ENCODE measurements around the gene EMC8. TPM values are rescaled to one million over a fixed set of nuclear protein-coding genes. Genes with fewer than 3 reads are reported as not detected.
A peak's percentile ranks its signal among the peaks of the same experiment; 100 is the strongest.
"Not testable (repeated sequence)": the region's sequence is repeated elsewhere in the genome, so short reads cannot be mapped to it uniquely, and the experiment has no call there.

Gene EMC8
- total RNA-seq, 1 donor from 2014 or later, result 27.4 TPM

- peak; percentile 82 for TF ChIP-seq CTCF (IDR thresholded peaks at IDR 0.05)
- Mint-ChIP-seq H3K4me3 (ENCODE audit: unreplicated experiment) (no peak overlapping the region), H3K27me3 (ENCODE audit: low read depth) (peaks cover 23% of the 10 kb centered on the region), H3K4me1 (ENCODE audit: low read depth) (no peaks in the 10 kb centered on the region), H3K36me3 (ENCODE audit: low read depth) (no peaks in the 10 kb centered on the region), H3K27ac (ENCODE audit: unreplicated experiment) (no peak overlapping the region), H3K9me3 (ENCODE audit: low read depth) (no peaks in the 10 kb centered on the region)
- peak; percentile 81 for DNase-seq (ENCODE audit: low spot score)
Measured at GRCh38 chr16:85819245-85819644, 19.9 kb upstream of the EMC8 start.

GRCh38 chr16:85817195-85817594 lies 17.9 kb upstream of the EMC8 start:
- H3K4me1 Mint-ChIP-seq (ENCODE audit: low read depth); H3K27ac Mint-ChIP-seq (ENCODE audit: unreplicated experiment); H3K4me3 Mint-ChIP-seq (ENCODE audit: unreplicated experiment); H3K36me3 Mint-ChIP-seq (ENCODE audit: low read depth); H3K9me3 Mint-ChIP-seq (ENCODE audit: low read depth): not testable (repeated sequence)
- peak; percentile 30 for DNase-seq (ENCODE audit: low spot score)
- peaks cover 33% of the 10 kb centered on the region for H3K27me3 Mint-ChIP-seq (ENCODE audit: low read depth)

GRCh38 chr16:85816159-85816558 lies 16.8 kb upstream of the EMC8 start:
- Mint-ChIP-seq H3K27ac (ENCODE audit: unreplicated experiment) (no peak overlapping the region), H3K27me3 (ENCODE audit: low read depth) (peaks cover 41% of the 10 kb centered on the region)

DNA sequence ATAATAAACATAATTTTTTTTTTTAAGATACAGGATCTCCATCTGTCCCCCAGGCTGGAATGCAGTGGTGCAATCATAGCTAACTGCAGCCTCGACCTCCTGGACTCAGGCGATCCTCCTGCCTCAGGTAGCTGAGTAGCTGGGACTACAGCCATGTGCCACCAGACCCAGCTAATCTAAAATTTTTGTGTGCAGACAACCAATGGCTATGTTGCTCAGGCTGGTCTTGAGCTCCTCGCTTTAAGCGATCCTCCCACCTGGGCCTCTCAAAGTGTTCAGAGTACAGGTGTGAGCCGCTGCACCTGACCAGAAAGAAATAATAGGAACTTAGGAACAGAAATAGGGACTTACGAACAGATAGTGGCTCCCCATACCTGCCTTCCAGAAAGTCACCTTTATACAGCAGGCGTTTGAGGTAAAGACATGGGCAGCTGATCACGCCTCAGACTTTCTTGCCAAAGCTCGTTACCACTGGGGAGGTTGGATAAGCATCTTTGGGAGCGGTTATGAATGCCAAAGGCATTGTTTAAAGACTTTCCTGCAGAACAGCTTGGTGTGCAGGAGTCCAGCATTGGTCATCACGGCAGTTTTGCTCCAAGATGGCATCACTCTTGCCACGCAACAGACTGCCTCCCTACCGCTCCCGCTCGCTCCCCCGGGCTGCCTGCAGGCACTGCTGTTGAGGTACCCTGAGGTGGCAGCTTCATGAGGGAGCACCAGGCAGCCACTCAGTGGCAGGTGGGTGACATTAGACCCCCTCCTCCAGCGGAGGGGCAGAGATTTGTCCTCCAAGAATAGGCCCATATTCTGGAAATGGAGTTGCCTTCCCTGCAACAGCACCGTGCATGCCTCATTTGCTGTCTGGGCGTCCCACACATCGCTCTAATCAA lies 13.7 kb upstream of the EMC8 start:
- TF ChIP-seq CTCF (IDR thresholded peaks at IDR 0.05), result no peak
- Mint-ChIP-seq H3K36me3 (ENCODE audit: low read depth) (no peaks in the 10 kb centered on the region), H3K4me1 (ENCODE audit: low read depth) (no peaks in the 10 kb centered on the region), H3K27me3 (ENCODE audit: low read depth) (peaks cover 34% of the 10 kb centered on the region), H3K27ac (ENCODE audit: unreplicated experiment) (no peak overlapping the region), H3K9me3 (ENCODE audit: low read depth) (no peaks in the 10 kb centered on the region), H3K4me3 (ENCODE audit: unreplicated experiment) (no peak overlapping the region)
- DNase-seq (ENCODE audit: low spot score), result peak; percentile 81

More at GRCh38 chr16:85816159-85816558, 16.8 kb upstream of the EMC8 start:
- DNase-seq (ENCODE audit: low spot score), result peak; percentile 51
- Mint-ChIP-seq H3K36me3 (ENCODE audit: low read depth) (no peaks in the 10 kb centered on the region), H3K4me1 (ENCODE audit: low read depth) (no peaks in the 10 kb centered on the region), H3K4me3 (ENCODE audit: unreplicated experiment) (no peak overlapping the region), H3K9me3 (ENCODE audit: low read depth) (no peaks in the 10 kb centered on the region)
- TF ChIP-seq CTCF (IDR thresholded peaks at IDR 0.05), result no peak

DNA sequence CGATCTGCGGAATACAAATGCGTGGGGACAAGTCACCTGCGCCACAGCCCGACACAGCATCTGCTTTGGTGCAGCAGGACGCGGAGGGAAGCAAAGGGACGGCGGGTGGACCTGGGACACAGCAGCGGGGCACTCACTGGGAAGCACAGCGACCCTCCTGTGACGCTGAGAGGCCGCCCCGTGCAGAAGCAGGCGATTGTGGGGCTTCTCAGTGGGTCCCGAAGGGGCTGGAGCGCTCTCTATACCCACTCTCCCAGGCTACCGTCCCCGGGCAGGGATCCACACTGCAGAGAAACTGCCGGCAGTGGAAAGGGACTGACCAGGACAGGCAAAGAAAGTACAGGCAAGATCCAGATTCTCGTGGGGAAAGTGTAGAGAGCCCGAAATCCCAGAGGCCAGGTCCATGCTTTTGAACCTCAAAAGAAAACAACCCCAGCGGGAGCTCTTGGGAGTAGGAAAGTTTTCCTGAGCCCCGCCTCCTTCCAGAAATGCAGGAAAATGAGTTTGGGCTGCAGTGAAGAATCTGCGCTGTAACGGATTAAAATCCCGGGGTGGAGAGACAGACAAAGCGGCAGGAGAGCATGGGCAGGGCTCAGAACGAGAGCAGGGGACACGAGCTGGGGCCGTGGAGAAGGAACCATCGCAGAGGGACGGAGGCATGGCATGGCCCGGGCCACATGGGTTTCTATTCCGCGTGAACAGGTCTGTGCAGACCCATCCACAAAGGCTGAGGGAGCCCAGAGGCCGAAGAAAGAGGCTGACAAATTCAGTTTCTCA lies 12.9 kb upstream of the EMC8 start:
- no peaks in the 10 kb centered on the region for H3K9me3 Mint-ChIP-seq (ENCODE audit: low read depth)
- TF ChIP-seq CTCF (IDR thresholded peaks at IDR 0.05), result no peak
- peaks cover 32% of the 10 kb centered on the region for H3K27me3 Mint-ChIP-seq (ENCODE audit: low read depth)
- H3K4me3 Mint-ChIP-seq (ENCODE audit: unreplicated experiment), result no peak overlapping the region
- DNase-seq (ENCODE audit: low spot score), result peak; percentile 69
- H3K4me1 Mint-ChIP-seq (ENCODE audit: low read depth), result no peaks in the 10 kb centered on the region
- H3K36me3 Mint-ChIP-seq (ENCODE audit: low read depth), result no peaks in the 10 kb centered on the region
- no peak overlapping the region for H3K27ac Mint-ChIP-seq (ENCODE audit: unreplicated experiment)

Measured in chondrocyte (in vitro differentiated cells).